WI38 (cell line): ENCODE data around the gene TMCO1.
A peak's percentile ranks its signal among the peaks of the same experiment; 100 is the strongest.
"Not testable (repeated sequence)": the region's sequence is repeated elsewhere in the genome, so short reads cannot be mapped to it uniquely, and the experiment has no call there.

ENCODE experiments used
- H3K4me3 ChIP-seq: 2 replicates; pipeline ENCODE4 v1.5.1; 2011; ENCODE audit warnings: low read depth, mild to moderate bottlenecking, control low read depth, low read length
- TF ChIP-seq, protein P1 (sequence below): IDR thresholded peaks from 2 replicates; pipeline ENCODE4 v1.5.1; 2012; ENCODE audit warnings: low read depth, mild to moderate bottlenecking, control low read depth, low read length

Gene TMCO1

GRCh38 chr1:165742194-165742593, 26.5 kb downstream of the TMCO1 start:
- TF ChIP-seq, protein P1, sequence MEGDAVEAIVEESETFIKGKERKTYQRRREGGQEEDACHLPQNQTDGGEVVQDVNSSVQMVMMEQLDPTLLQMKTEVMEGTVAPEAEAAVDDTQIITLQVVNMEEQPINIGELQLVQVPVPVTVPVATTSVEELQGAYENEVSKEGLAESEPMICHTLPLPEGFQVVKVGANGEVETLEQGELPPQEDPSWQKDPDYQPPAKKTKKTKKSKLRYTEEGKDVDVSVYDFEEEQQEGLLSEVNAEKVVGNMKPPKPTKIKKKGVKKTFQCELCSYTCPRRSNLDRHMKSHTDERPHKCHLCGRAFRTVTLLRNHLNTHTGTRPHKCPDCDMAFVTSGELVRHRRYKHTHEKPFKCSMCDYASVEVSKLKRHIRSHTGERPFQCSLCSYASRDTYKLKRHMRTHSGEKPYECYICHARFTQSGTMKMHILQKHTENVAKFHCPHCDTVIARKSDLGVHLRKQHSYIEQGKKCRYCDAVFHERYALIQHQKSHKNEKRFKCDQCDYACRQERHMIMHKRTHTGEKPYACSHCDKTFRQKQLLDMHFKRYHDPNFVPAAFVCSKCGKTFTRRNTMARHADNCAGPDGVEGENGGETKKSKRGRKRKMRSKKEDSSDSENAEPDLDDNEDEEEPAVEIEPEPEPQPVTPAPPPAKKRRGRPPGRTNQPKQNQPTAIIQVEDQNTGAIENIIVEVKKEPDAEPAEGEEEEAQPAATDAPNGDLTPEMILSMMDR = no peak
- H3K4me3 ChIP-seq = no peak overlapping the region

- no peak overlapping the region for H3K4me3 ChIP-seq
These were observed 29.9 kb downstream of the TMCO1 start for GRCh38 chr1:165738794-165739193.

DNA sequence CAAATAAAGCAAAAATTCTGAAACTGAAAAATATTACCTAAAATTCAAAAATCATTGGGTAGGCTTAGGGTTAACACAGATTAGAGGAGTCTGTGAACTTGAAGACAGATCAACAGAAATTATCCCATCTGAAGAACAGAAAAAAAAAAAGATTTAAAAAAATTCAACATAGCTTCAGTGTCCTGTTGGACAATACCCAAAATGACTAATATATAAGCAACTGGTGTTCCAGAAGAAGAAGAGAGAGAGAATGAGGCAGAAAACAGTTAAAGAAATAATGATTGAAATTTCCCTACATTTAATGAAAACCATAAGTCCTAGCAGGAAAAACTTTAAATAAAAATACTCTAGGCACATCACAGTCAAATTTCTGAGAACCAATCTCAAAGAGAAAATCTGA, 31.5 kb downstream of the TMCO1 start:
- TF ChIP-seq, protein P1 = no peak
- no peak overlapping the region for H3K4me3 ChIP-seq

More at GRCh38 chr1:165738794-165739193, 29.9 kb downstream of the TMCO1 start:
- TF ChIP-seq, protein P1 = no peak

DNA sequence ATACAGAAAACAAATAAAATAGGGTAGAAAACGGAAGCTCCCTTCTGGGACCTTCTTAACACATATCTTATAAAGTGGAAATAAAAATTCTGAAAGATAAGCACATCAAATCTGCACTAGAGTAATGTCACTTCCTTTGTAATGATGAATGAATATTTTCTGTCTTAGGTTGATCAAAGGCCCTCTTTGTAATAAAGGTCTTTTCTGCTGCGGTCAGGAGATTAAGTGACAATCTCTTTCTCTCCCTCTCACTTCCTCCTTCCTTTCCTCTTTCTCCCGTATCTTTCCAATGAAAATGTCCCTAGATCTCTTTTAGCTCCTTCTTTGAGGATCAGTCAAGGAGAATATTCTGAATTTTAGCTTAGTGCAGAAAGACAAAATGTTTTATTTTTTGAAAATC, 33.8 kb downstream of the TMCO1 start:
- H3K4me3 ChIP-seq = no peak overlapping the region
- TF ChIP-seq, protein P1 = no peak

DNA sequence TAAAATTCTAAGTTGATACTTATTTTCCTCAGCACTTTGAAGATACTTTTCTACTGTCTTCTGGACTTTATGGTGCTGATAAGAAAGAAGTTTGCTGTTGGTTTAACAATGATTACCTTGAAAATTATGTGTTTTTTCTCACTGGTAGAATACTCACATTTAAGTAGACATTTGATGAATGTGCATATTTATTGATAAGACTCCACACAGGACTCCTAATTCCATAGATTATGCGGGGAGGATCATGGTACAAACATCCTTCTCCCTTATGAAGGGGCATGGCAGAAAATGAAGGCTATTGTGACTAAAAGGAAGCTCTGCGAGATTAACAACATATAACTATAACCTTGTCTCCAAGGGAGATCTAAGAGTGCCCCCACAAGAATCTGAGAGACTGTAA, 41.8 kb downstream of the TMCO1 start:
- TF ChIP-seq, protein P1 = no peak
- H3K4me3 ChIP-seq = no peak overlapping the region

DNA sequence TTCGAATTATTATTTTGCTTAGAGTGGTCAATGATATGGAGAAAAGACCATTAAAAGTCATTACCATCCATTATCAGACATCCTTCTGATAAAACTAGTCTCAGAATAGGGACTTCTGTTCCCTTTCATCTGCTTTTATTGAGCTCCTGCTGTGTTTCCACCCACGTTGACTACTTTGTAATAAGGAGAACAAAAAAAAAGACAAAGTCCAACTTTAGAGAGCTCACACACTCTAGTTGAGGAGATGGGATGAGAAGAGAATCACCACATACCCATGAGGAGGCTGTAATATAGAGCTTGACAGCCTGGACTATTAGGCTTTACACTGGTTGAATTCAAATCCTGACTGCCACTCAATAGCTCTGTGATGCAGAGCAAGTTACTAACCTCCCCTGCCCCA, 42.5 kb downstream of the TMCO1 start:
- no peak overlapping the region for H3K4me3 ChIP-seq
- TF ChIP-seq, protein P1 = no peak

GRCh38 chr1:165717918-165718515, 50.7 kb downstream of the TMCO1 start:
- TF ChIP-seq, protein P1 = peak; percentile 66
- H3K4me3 ChIP-seq = no peak overlapping the region

DNA sequence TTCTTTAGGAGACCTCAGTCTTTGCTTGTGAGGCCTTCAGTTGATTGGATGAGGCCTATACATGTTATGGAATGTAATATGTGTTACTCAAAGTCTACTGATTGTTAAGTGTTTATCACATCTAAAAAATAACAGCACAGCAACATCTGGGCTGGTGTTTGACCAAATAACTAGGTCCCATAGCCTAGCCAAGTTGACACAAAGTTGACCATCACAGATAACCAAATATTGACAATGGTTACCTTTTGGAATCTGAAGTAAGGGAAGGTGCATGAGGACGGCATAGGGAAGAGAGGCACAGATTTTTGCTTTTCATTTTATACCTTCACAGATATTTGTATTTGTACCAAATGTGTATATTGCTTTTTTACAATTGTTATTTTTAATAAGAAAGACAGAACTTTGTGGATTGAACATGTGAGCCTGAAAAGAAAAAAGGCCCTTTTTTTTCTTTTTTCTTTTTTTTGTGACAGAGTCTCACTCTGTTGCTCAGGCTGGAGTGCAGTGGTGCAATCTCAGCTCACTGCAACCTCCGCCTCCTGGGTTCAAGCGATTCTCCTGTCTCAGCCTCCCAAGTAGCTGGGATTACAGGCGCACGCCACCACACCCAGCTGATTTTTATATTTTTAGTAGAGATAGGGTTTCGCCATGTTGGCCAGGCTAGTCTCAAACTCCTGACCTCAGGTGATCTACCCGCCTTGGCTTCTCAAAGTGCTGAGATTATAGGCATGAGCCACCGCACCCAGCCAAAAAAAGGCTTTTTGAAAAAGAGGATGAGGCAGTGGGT, 52.2 kb downstream of the TMCO1 start:
- not testable (repeated sequence) for H3K4me3 ChIP-seq
